GM23338 (cell line): ENCODE measurements around the gene KCNMB1. TPM values are rescaled to one million over a fixed set of nuclear protein-coding genes. Genes with fewer than 3 reads are reported as not detected.

Source experiments
- ATAC-seq: fragments of 200-7000 bp; cut with Tn5 transposase; 3 replicates; pipeline ENCODE4 v1.9.1; 2020
- DNase-seq: peaks from one replicate; pipeline ENCODE4 v3.0.0-alpha.2; 2015; ENCODE audit warnings: low spot score
- H2AFZ ChIP-seq: fragments of 200-600 bp; sonication (generic); 2 replicates; pipeline ENCODE4 v1.8.0; 2016; ENCODE audit warnings: antibody characterized with exemption, mild to moderate bottlenecking, moderate library complexity
- H3F3A ChIP-seq: fragments of 200-600 bp; sonication (generic); replicated peaks from 2 replicates; pipeline ENCODE4 v1.8.0; 2017; ENCODE audit warnings: antibody characterized with exemption, mixed run types, low read depth
- H3K27ac ChIP-seq: fragments of 200-600 bp; sonication (generic); 2 replicates; pipeline ENCODE4 v1.6.1; 2016; ENCODE audit warnings: low read depth
- H3K27me3 ChIP-seq: fragments of 200-600 bp; sonication (generic); 2 replicates; pipeline ENCODE4 v1.8.0; 2016; ENCODE audit warnings: mild to moderate bottlenecking, mixed run types, moderate library complexity; ENCODE audit not compliant: insufficient read depth
- H3K36me3 ChIP-seq: fragments of 200-600 bp; sonication (generic); 2 replicates; pipeline ENCODE4 v1.8.0; 2016; ENCODE audit warnings: mild to moderate bottlenecking; ENCODE audit not compliant: insufficient read depth
- H3K4me1 ChIP-seq: fragments of 200-600 bp; sonication (generic); 2 replicates; pipeline ENCODE4 v1.8.0; 2016; ENCODE audit warnings: mild to moderate bottlenecking, moderate library complexity; ENCODE audit not compliant: insufficient read depth
- H3K4me2 ChIP-seq: fragments of 200-600 bp; sonication (generic); 2 replicates; pipeline ENCODE4 v1.7.1; 2017; ENCODE audit warnings: mixed run types
- H3K4me3 ChIP-seq: fragments of 200-600 bp; sonication (generic); 2 replicates; pipeline ENCODE4 v1.6.1; 2016; ENCODE audit warnings: mixed run types
- H3K79me2 ChIP-seq: fragments of 200-600 bp; sonication (generic); replicated peaks from 2 replicates; pipeline ENCODE4 v1.8.0; 2017; ENCODE audit warnings: mild to moderate bottlenecking; ENCODE audit not compliant: insufficient read depth
- H3K9me2 ChIP-seq: fragments of 200-600 bp; sonication (generic); 2 replicates; pipeline ENCODE4 v1.8.0; 2017; ENCODE audit not compliant: insufficient read depth
- H4K20me1 ChIP-seq: fragments of 200-600 bp; sonication (generic); replicated peaks from 2 replicates; pipeline ENCODE4 v1.8.0; 2017; ENCODE audit warnings: mild to moderate bottlenecking; ENCODE audit not compliant: insufficient read depth
- H3K27ac Mint-ChIP-seq: 2 replicates; pipeline ENCODE4 v1.8.0; 2020; ENCODE audit warnings: inconsistent platforms, mild to moderate bottlenecking, moderate library complexity, mixed read lengths
- H3K27me3 Mint-ChIP-seq: 3 replicates; pipeline ENCODE4 v1.8.0; 2022; ENCODE audit warnings: low read depth, mild to moderate bottlenecking, moderate library complexity, mixed read lengths, inconsistent platforms; ENCODE audit not compliant: insufficient read depth, poor library complexity
- H3K36me3 Mint-ChIP-seq: 3 replicates; pipeline ENCODE4 v1.8.0; 2021; ENCODE audit warnings: low read depth, mild to moderate bottlenecking, inconsistent platforms, moderate library complexity, mixed read lengths
- H3K4me1 Mint-ChIP-seq: 3 replicates; pipeline ENCODE4 v1.8.0; 2020; ENCODE audit warnings: mild to moderate bottlenecking, inconsistent platforms, mixed read lengths
- H3K4me3 Mint-ChIP-seq: 3 replicates; pipeline ENCODE4 v1.8.0; 2021; ENCODE audit warnings: moderate library complexity, mild to moderate bottlenecking, inconsistent platforms, mixed read lengths
- H3K9me3 Mint-ChIP-seq: 3 replicates; pipeline ENCODE4 v1.8.0; 2020; ENCODE audit warnings: moderate library complexity, mild to moderate bottlenecking, inconsistent platforms, mixed read lengths
- CREB1 ChIP-seq: fragments of 250-450 bp; sonication (Bioruptor Pico); IDR thresholded peaks from 2 replicates; pipeline ENCODE4 v1.5.0; 2020; ENCODE audit warnings: low read depth, mild to moderate bottlenecking, moderate library complexity
- CTCF ChIP-seq, 2 experiments: fragments of 200-600 bp in 1 of 2; sonication (generic) in 1 of 2; conservative IDR thresholded peaks; 2 replicates each; pipeline versions ENCODE4 v1.5.1 to v1.6.1; 2016 to 2017; ENCODE audit warnings: antibody characterized with exemption in 2 of 2, low read depth in 2 of 2, mild to moderate bottlenecking in 2 of 2, moderate library complexity in 1 of 2
- ETS1 ChIP-seq: IDR thresholded peaks from 2 replicates; pipeline ENCODE4 v1.6.1; 2016; ENCODE audit warnings: antibody characterized with exemption
- EZH2 ChIP-seq: fragments of 200-600 bp; sonication (generic); IDR thresholded peaks from one replicate; pipeline ENCODE4 v1.8.0; 2017; ENCODE audit warnings: antibody characterized with exemption, mild to moderate bottlenecking, low read depth; ENCODE audit not compliant: unreplicated experiment
- EZH2phosphoT487 ChIP-seq: fragments of 200-600 bp; sonication (generic); IDR thresholded peaks from one replicate; pipeline ENCODE4 v1.8.1; 2018; ENCODE audit warnings: antibody characterized with exemption; ENCODE audit not compliant: unreplicated experiment
- JUNB ChIP-seq: IDR thresholded peaks from one replicate; pipeline ENCODE4 v1.6.1; 2016; ENCODE audit warnings: antibody characterized with exemption; ENCODE audit not compliant: unreplicated experiment
- NANOG ChIP-seq: IDR thresholded peaks from 2 replicates; pipeline ENCODE4 v1.6.1; 2016; ENCODE audit warnings: antibody characterized with exemption, borderline replicate concordance
- POLR2AphosphoS5 ChIP-seq: IDR thresholded peaks from 2 replicates; pipeline ENCODE4 v1.6.1; 2016; ENCODE audit warnings: antibody characterized with exemption, low read depth
- REST ChIP-seq: IDR thresholded peaks from one replicate; pipeline ENCODE4 v1.6.1; 2018; ENCODE audit warnings: antibody characterized with exemption; ENCODE audit not compliant: unreplicated experiment
- STAT1 ChIP-seq: IDR thresholded peaks from one replicate; pipeline ENCODE4 v1.6.1; 2016; ENCODE audit warnings: antibody characterized with exemption; ENCODE audit not compliant: unreplicated experiment
- ZNF114 ChIP-seq: fragments of 250-450 bp; sonication (Bioruptor Pico); IDR thresholded peaks from 2 replicates; pipeline ENCODE4 v1.5.0; 2020; ENCODE audit warnings: mild to moderate bottlenecking, moderate library complexity
- ZNF331 ChIP-seq: fragments of 250-450 bp; sonication (Bioruptor Pico); IDR thresholded peaks from 2 replicates; pipeline ENCODE4 v1.5.0; 2020; ENCODE audit warnings: low read depth, mild to moderate bottlenecking, moderate library complexity
- ZNF462 ChIP-seq: fragments of 250-450 bp; sonication (Bioruptor Pico); IDR thresholded peaks from 2 replicates; pipeline ENCODE4 v1.5.0; 2020; ENCODE audit warnings: mild to moderate bottlenecking, moderate library complexity
- polyA plus RNA-seq: library from polyadenylated mRNA; unstranded; fragments of >200 nt; fragmentation: Nextera tagmentation; extraction: Ambion mirVana; gene quantifications from 2 replicates; pipeline ENCODE4 v1.2.1, GENCODE V29; 2016
- total RNA-seq: library from RNA; depleted of rRNA; stranded (reverse); fragments of >200 nt; shearing (Covaris generic); gene quantifications from 2 replicates; pipeline ENCODE4 v1.2.3, GENCODE V29; 2014

KCNMB1 gene
- total and polyA plus RNA-seq, 2 experiments from 2014 or later: 0.17 to 0.19 TPM

- Histone ChIP-seq H3K36me3 (no peaks in the 10 kb centered on the region; the same call in 1 of the 2 replicates), H3K27ac (no peak overlapping the region), H3K9me2 (no peaks in the 10 kb centered on the region), H3K4me2 (no peak overlapping the region), H4K20me1 (no peaks in the 10 kb centered on the region), H2AFZ (peak overlapping the region; percentile 81; the same call in 1 of the 2 replicates), H3K4me1 (no peaks in the 10 kb centered on the region), H3K79me2 (no peaks in the 10 kb centered on the region), H3F3A (no peaks in the 10 kb centered on the region), H3K27me3 (no peaks in the 10 kb centered on the region), H3K4me3 (no peak overlapping the region)
- DNase-seq (no peak), ATAC-seq (no peak)
- no peaks in the 10 kb centered on the region for H3K9me3 Mint-ChIP-seq
- peaks cover 11% of the 10 kb centered on the region for H3K4me1 Mint-ChIP-seq
- H3K36me3 Mint-ChIP-seq: no peaks in the 10 kb centered on the region
- H3K27me3 Mint-ChIP-seq: peaks cover 12% of the 10 kb centered on the region
- TF ChIP-seq ZNF331 (no peak), ZNF114 (CRISPR knock-in tag) (no peak), JUNB (no peak), STAT1 (no peak), ZNF462 (CRISPR knock-in tag) (no peak), POLR2AphosphoS5 (no peak), CREB1 (CRISPR knock-in tag) (no peak), CTCF (conservative IDR thresholded peaks at IDR 0.05; ENCODE audit: low read depth in 2 of 2) (no peak), EZH2phosphoT487 (no peak), REST (no peak), NANOG (no peak), ETS1 (no peak), EZH2 (no peak)
- H3K27ac Mint-ChIP-seq: no peak overlapping the region
- H3K4me3 Mint-ChIP-seq: no peak overlapping the region
Observed at GRCh38 chr5:170416526-170416925, 27.4 kb upstream of the KCNMB1 start.
